HG02678 (cell line): ENCODE results near the gene MPZL2.

Experiments used
- ATAC-seq: cut with Tn5 transposase; IDR thresholded peaks from one replicate; pipeline ENCODE4 v1.9.1; 2021; ENCODE audit warnings: mild to moderate bottlenecking, moderate library complexity; ENCODE audit not compliant: unreplicated experiment

MPZL2 gene

DNA sequence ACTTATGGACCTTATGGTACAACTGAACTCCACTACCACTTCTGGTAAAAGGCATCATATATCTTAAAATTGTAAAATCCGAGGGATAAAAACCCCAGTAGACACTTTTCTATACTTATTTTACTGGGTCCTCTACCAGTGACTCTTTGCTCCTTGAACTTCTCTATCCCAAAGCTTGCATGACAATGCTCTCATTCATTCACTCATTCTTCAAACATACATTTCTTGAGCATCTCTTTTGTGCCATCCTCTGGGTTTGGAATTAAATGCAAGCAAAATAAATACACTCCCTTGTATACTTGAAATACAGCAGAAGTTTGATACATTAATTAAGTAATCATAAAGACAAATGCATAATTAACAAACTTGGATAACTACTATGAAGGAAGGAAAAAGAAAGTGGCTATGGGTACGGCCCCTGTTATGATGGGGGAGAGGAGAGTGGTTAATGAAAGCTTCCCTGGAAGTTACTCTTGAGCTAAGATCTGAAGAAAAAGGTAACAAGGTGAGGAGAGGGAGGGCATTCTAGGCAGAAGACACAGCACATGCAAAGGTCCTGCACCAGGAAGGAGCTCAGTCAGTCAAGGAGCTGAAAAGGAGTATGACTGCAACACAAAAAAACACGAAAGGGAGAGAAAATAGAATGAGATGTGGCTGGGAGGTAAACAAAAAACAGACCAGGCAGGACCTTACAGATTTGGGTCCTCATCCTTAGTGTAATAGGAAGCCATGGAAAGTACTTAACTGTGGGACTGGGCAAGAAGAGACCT lies 19.9 kb downstream of the MPZL2 start:
- no peak for ATAC-seq

DNA sequence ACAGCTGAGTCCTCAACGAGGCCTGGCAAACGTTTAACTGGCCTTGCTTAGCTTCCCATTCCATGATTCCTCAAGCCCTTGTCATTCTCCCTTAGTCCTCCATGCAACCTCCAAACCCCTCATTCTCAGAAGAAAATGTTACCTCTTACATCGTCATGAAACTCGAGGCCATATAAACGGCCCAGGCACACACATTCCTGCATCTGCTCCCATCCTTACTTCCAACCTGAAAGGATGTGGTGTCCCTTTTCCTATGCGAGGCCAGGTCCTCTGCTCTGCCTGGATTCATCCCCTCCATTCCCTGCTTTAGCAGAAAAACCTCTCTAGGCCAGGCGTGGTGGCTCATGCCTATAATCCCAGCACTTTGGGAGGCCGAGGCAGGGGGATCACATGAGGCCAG lies 20.9 kb downstream of the MPZL2 start:
- no peak for ATAC-seq

DNA sequence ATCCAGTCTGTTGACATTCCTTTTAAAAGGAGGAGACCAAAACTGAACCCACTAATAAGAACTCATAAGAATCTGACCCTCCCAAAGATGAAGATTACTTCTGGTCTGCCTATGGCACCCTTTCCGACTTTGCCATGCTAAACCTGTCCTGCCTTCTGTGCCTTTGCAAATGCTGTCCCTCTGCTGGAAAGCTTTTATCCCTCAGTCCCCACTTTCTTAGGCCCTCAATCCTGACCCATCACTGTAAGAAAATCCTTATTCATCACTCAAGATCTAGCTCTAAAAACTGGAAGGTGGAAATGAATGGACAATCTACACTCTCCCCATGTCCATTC lies 22.4 kb downstream of the MPZL2 start:
- ATAC-seq = no peak

DNA sequence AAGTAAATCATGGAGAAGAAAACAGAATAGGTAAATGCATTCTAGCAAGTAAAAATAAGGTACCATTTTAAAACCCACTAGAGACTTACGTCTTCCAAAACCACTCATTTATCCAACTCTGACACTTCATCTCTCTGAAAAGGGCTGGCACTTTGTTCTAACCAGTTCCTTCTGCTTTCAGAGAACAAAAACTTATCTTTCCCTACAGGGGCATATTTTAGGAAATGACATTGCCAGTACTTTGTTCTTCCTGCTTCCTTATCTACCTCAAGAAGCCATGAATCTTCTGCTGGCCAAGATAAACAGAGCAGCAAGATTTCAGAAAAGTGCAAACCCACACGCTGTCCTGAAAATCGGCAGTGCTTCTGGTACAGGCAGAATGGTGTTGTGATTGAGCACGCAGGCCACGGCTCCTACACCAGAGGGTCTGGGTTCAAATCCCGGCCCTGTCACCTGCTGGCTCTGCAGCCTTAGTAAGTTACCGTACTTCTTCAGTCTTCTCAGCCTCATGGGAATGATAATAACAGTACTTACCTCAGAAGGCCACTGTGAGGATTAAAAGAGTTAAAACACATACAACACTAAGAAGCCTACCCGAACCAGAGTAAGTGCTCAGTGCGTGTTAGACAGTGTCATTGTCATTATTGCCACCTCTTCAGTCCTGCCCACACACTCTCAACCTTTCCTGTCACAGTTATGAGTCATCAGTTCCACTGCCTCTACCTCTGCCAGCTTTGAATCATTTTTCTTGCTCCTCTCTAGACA lies 22.9 kb downstream of the MPZL2 start:
- peak; percentile 88 for ATAC-seq

DNA sequence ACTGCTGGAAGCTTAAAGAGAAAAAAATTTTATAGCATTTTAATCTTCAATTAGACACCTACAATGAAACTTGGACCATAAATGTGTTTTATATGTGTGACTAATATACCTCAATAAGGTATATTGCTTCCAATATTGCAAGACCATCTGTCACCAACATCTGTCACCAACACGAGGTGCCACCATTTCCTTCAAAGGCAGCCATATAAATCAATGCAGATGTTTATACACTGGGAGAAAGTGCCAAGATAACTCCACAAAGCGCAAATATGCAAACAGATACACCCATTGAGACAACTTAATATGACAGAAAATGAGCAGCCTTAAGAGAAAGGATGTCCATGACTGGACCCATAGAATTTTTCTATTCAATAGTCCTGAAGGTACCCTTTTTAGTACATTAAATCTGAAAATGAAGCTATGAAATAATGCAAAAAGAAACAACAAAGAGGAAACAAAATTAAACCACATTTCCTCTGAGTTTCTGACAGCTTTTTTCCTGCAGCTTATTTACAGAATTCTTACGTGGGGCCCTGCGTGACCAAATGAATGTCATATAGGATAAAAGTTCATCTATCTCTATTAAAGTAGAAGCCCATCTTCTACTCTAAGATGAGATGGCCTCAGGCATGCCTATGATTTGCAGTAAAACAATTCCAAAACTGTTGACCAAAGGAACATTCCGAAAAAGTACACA lies 24.4 kb downstream of the MPZL2 start:
- ATAC-seq = no peak

DNA sequence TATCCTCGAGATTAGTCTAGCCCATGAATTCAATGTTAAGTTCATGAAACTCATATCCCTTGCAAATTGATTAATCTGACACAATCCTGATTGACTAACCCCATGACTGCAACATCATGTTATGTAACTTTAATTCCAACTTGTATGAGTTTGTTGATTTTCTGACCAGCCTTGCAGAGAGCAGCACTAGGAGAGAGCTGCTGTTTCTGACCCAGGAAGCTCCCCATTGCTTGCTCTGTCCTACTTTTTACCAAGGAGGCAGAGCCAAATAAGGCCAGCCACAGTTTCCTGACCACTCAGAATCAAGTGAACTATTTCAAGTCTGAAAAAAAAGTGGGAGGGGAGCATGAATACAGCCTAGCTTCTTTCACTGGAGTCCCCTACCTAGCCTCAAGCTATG lies 25.2 kb downstream of the MPZL2 start:
- no peak for ATAC-seq

DNA sequence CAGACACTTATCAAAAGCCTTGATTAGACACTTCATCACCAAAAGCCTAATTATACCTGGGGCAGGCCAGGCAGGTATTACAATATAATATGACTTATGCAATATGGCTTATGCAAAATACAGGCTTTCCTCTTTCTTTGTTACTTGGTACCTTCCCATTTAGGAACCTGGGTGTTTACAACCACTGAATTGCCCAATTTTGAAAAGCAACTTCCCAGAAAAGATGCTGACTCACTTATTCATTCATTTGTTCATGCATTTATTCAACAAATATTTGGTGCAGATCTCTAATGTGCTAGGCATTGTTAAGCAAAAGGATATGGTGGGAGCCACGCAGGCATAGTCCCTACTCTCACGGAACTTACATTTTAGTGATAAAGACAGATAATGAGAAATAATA lies 25.7 kb downstream of the MPZL2 start:
- no peak for ATAC-seq

DNA sequence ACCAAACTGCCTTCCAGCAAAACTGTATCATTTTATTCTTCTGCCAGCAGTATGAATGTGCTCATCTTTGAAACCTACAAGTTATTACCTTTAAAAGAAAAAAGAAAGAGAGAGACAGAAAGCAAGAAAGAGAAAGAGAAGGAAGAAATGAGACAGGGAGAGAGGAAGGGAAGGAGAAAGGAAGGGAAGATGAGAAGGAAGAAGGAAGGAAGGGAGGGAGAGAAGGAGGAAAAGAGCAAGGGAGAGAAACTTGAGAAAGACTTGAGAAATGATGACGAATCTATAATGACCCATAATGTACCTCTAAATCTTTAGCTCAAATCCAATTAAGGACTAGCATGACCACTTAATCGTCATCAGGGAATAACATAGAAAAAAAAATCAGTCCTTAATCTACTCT lies 27.9 kb downstream of the MPZL2 start:
- no peak for ATAC-seq

DNA sequence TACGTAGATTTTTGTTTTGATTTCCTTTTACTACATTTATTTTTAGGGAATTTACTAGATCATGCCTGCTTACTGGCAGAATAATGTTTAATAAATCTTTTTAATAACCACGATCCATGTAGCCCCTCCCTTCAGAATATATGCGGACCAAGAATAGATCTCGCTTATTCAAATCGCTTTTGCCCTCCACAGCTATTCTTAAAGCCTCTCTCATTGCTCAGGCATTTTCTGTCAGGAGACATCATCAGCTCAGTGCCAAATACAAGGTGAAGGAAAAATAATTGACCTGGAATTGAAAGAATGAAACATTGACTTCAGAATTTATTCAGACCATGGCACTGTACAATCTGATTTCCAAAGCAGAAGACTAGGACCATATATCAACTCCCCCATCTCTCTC lies 29.3 kb downstream of the MPZL2 start:
- ATAC-seq = no peak

DNA sequence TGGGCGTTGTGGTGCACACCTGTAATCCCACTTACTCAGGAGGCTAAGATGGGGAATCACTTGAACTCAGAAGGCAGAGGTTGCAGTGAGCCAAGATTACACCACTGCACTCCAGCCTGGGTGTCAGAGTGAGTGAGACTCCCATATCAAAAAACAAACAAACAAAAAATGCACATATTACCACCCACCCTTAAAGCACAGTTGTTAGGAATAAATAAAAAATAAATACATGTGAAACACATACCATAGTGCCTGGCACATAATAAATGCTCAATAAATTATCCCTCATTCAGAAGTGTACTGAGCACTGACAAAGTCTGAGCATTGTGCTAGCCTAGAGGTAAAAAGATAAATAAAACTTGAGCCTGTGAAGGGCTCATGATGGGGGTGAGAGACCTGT lies 30.2 kb downstream of the MPZL2 start:
- no peak for ATAC-seq

DNA sequence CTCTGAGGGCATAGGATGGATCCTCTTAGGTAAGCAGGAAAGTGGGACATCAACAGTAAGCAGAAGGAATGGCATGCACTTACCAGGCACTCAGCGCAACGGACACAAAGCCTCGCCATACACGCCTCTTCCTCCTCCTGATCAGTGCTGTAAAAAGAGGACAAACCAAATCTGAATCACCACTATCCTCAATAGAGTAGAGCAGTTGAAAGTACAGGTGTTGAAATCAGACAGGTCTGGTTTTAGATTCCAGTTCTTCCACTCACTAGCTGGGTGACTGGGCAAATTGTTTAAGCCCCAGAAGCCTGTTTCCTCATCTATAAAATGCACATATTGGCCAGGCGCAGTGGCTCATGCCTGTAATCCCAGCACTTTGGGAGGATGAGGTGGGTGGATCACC lies 30.7 kb downstream of the MPZL2 start:
- no peak for ATAC-seq

DNA sequence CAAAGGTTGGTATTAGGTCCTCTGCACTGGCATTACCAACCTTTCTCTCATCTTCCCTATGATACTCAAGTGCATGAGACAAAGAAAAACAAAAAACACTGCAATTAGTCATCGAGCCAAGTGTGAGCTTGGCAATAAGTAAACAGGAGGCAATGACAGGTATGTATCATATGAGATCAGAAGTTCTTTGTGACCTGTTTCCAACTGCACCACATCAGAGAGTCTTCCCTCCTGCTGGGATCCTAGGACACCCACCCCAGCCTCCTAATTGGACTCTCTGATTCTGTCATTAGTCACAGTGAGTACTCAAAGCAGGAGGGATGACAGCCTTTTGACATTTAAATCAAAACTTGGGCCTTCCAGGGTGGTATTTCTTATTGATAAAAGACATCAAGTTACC lies 31.4 kb downstream of the MPZL2 start:
- ATAC-seq = no peak

DNA sequence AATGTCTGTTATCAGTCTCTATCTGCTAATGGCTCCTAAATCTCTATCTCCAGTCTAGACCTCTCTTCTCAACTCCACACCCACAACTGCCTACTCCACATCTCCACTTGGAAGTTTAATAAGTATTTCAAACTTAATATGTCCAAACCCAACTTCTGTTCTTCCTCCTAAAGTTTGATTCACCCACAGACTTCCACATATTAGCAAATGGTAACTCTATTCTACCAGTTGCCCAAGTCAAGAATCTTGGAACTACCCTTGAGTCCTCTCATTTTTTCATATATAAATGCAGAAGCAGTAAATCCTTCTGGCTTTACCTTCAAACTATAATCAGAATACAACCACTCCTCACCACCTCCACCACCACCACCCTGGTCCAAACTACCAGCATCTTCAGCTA lies 32.6 kb downstream of the MPZL2 start:
- ATAC-seq = no peak

DNA sequence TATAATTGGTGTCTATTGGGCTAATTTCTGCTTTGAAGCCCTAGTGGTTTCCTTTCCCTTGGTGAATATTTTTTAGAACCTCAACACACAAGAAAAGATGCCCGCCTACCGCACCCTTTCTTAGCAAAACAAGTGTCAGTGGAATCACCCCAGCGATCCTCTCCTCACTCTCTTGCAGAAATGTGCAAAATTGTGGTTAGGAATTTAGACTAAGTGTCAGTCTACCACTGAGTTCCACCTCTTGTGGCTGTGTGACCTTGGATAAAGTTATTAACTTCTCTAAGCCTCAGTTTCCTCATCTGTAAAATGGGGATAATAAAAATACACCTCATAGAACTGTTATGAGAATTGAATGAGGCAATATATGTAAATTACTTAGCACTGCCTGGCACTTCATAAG lies 34.0 kb downstream of the MPZL2 start:
- no peak for ATAC-seq

DNA sequence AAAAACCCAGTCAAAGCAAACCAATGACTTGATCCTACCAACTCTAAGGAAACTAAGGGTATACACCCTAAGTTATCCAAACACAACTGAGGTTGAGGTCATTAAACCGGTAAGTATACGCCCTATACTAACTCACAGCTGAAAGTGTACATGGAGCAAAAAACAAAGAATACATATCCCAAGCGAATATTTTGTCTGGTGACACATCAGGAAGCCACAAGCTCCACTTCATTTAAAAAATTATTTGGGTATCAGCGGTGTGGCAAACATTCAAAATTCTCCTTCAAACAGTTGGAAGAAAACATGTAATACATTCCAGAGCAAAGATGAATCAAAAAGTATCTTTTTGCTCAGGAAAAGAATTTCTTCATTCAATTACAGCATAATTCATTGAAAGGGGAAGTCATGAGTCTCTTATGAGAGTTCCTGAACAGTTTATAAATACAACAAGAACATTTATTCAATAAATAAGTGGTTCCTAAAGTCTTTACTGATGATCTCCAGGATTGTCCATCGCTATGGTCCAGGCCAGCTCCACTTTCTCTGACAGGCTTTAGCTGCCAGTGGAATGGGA lies 34.7 kb downstream of the MPZL2 start:
- ATAC-seq = no peak

DNA sequence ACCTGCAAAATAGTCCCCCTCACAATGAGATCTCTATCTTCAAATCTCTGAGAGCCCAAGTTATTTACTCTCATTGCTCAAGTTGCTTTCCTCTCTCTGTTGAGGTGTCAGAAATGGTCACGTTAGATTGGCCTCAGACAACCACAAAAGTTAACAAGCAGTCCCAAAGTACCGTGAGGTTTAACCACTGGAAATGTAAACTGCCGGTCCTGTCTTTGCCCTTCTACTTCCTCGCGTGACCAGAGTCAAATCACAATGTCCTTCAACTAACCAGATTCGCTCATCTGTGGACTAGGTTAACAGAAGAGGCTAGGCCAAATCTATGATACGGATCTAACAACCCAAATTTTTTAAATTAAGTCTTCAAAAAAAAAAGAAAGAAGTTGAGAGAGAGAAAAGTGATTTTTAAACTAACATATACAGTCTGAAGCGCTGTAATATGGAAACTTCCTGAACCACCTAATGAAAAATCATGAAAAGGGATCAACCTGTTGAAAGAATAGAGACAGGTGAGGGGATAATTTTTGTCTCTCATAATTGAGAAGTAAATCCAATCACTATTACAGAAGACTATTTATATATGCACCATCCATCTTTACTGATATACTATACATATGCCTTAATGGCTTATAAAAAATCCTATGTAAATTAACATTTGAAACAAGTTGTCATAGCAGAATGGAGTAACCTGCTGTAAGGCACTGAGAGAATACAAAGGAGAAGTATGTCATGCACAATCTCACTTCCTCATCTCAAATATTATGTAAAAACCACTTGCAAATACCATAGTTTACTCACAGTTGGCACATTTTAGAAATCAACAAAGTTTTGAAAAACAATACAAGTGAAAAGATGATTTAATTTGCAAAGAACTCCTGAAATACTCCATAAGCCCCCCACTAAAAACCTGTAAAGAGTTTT lies 36.0 kb downstream of the MPZL2 start:
- peak; percentile 51 for ATAC-seq

DNA sequence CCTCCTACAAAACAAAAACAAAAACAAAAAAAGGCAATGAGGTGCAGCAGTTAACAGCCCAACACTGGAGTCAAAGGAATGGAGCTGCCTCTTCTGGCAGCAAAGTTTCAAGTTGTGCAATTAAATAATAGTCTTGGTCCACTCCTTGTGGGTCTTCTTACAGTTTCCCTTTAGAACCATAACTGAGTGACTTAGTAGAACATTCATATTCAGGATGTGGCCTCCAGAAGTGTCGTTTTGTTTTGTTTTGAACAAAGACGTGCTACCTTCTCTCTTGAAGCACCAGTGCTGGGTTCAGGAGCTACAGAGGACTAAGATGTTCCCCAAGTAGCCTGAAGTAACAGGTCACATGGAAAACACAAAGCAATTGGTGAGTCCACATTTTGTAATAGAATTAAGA lies 37.3 kb downstream of the MPZL2 start:
- ATAC-seq = no peak

DNA sequence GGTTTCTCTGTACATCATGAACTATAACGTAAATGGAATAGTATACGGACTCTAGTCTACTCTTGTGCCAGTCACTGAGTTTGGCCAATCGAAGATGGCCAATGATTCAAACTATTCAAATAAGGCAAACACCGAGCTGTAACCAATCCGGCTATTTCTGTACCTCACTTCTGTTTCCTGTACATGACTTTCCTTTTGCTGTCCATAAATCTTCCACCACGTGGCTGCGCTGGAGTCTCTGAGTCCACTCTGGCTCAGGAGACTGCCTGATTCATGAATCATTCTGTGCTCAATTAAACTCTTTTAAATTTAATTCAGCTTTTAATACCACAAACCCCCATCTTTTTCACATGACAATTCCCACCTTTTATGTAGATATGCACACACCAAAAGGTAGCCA lies 37.8 kb downstream of the MPZL2 start:
- ATAC-seq = no peak

DNA sequence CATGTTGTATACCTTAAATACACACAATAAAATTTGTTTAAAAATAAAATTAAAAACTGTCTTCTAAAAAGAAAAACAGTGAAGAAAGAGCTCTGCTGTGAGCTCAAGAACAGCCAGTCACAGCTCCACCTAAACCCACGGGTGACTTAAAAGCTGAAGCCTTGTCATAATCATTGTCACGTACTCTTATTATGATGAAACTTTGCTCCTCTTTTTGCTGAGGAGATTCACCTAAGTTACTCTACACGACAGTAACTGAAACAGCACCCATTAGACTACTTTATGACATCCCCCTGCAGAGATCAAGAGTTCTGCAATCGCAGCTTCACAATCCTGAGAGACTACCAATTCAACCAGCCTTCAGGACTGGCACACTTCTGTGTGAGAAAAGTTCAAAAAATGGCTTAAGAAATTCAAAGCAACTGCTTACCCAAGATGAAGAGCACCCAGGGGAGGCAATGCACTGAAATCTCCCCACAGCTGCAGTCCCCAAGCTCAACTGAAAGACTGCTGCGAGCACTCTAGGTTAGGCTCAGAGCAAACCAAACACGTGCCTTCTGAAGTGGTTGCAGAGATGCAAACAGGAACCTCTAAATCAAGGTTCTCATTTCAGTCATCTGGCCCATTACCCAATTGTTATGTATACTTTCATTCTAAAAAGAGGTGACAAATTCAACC lies 39.4 kb downstream of the MPZL2 start, which contains the start of gene JAML:
Gene JAML, minus strand, starts transcription at position 501 of the 678 bp plus-strand sequence. CDS start 10,145 bp downstream, outside the sequence.
- peak; percentile 53 for ATAC-seq

DNA sequence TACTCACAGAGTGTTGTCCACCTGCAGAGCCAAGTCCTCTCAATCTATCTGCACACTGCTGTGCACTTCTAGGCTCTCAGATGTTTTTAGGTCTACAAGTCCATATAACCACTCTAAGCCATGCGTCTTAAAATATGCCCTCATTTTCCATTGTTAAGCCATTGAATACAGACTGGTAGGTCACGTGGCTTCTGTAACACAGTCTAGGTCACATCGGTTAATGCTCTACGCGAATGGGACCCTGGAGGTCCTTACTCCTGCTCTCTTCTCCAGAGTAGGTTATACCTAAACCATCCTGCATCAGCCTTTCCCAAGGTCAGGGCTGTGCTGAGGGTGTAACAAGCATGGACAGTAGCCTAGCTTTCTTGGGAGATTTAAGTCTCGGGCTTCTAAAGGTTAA lies 40.1 kb downstream of the MPZL2 start:
- no peak for ATAC-seq
